Coronary artery (tissue), 2 donors: ENCODE data around the gene SP6.
A peak's percentile ranks its signal among the peaks of the same experiment; 100 is the strongest.

ENCODE experiments used
- DNase-seq: peaks from one replicate; pipeline ENCODE4 v3.0.0-alpha.2; 2017; ENCODE audit warnings: low spot score
- H3K27ac ChIP-seq, 2 donors: fragments of 200-600 bp; sonication (generic); one replicate each; pipeline ENCODE4 v1.5.1; 2016 to 2019
- H3K4me3 ChIP-seq: fragments of 200-600 bp; sonication (generic); 2 replicates; pipeline ENCODE4 v1.5.1; 2016; ENCODE audit warnings: mild to moderate bottlenecking, moderate library complexity
- CTCF ChIP-seq: fragments of 200-600 bp; sonication (generic); IDR thresholded peaks from one replicate; pipeline ENCODE4 v1.5.1; 2019; ENCODE audit warnings: antibody characterized with exemption

SP6 gene

DNA sequence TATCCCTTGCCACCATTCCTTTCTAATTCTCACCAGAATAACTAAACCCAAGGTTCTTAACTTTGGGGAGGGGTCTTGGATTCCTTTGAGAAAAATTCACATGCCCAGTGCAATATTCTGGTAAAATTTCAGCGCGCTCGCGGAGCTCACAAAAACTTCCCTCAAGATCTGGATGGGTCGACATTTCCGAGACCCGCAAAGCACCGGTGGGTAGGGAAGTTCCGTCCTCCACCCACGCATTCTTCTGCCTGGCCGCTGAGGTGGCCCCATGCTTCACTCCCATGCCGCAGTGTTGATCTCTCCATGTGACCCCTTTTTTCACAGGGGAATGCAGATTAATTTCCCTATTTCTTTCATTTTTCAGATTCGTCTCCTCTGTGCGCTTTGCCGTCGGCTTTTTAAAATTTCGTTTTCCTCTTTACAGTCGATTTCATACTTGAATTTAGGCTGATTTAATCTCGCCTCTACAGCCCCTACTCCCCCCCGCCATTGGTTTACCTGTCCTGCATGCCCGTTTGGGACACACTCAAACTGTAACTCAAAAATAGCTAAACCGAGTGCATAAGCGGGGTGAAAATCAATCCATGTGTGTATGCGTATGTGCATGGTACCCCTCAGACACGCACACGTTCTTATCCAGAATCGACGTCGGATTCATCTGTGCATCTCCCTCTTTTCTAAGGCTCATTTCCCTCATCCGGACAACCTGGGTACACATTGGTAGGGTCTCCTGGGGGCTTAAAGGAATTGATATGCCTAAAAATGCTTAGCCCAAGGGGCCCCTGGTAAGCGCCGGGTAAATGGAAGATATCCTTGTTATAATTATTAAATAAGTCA, 1.4 kb upstream of the SP6 start:
- Histone ChIP-seq H3K4me3 (no peak overlapping the region), H3K27ac (no peak overlapping the region)
- no peak for DNase-seq
- TF ChIP-seq CTCF, result no peak

DNA sequence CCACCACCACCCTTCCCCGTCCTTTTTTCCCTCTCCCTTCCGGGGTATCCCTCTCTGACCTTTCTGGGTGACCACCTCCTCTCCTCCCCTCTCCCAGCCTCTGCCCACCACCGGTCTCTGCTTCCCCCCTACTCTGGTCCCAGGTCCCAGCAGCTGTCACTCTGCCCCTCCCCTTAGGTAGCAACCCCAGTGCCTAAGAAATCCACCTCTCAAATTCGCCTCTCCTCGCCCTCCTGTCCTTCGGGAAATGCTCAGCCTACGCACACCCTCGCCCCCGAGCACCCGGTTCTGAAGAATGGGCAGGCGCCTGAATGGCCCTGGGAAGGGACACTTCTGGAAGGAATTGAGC, 775 bp upstream of the SP6 start:
- TF ChIP-seq CTCF, result no peak
- H3K27ac ChIP-seq, result no peak overlapping the region
- H3K4me3 ChIP-seq, result no peak overlapping the region
- DNase-seq, result no peak

DNA sequence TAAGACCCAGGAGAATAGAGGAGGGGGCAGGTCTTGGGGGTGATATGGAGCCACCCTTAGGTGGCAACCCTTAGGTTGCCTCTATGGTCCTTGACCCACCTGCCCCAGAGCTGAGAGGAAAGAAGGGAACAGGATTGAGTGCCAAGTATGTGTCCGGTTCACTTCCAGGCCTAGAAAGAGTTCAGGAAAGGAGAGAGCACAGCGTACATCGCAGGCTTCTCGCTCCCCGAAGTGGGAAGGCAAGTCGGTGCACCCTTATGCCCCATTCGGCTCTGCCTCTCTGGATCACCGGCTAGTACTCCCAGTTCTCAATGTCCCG, 631 bp downstream of the SP6 start:
- TF ChIP-seq CTCF, result no peak
- Histone ChIP-seq H3K4me3 (peak overlapping the region; percentile 53), H3K27ac (no peak overlapping the region)
- DNase-seq, result no peak

GRCh38 chr17:47848198-47848513, 2.8 kb downstream of the SP6 start:
- H3K27ac ChIP-seq, result no peak overlapping the region
- no peak overlapping the region for H3K4me3 ChIP-seq
- TF ChIP-seq CTCF, result no peak
- no peak for DNase-seq

DNA sequence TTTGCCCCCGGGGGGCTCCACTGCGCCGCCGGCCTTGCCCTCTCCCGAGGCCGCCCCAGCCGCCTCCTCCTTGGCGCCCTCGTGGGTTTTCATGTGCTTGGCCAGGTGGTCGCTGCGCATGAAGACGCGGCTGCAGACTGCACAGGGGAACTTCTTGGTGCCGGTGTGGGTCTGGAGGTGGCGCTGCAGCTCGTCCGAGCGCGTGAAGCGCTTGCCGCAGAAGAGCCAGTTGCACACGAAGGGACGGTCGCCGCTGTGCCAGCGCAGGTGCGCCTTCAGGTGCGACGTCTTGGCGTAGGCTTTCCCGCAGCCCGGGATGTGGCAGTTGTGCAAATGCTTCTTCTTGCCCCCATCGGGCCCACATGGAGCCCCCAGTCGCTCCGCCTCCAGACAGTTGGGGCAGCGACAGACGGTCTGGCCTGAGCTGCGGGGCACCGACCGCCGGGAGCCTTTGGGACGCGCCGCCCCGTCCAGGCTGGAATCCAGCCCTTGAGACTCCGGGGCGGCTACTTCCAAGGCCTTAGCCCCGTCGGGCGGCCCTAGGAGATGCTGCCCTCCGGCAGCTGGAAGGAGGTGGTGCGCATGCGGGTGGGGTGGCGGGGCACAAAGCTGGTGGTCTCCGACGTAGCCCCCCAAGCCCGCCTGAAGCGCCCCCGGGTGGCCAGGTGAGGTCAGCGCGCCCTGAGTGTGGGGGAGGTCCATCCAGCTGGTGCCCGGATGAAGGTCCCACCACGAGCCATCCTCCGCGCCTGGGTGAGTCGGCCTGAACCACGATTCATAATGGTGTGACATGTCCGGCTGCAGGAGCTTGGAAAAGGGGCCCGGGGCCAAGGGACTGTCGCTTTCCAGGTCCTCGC, 3.4 kb downstream of the SP6 start:
- no peak for TF ChIP-seq CTCF
- DNase-seq, result no peak
- Histone ChIP-seq H3K27ac (no peak overlapping the region), H3K4me3 (peak overlapping the region; percentile 17)

DNA sequence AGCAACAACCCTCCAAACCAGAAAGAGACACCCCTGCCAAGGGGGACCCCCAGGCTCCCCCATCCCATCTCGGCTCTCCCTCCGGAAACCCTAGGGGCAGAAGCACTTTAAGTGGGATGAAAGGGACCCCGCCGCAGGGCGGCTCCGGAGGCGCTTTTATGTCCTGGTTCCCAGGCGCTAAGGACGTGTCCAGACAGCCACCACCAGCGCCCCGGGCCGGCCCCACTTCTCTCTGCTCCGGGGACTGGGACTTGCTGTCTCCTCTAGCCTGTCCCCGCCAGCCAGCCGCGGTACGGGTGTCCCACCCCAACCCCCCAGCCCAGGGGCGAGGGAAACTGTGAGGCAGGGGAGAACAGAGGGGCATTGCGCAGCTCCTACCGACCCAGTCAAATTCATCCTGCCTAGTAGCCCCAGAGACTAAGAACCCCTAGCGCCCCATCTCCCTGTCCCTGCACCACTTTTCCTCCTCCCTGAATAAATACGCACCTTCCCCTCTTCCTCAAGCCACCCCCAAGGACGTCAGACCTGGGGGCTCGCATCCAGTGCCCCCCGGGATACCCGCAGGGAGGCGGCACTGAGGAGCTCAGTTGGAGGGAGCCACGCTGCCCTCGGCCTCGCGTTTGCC, 4.1 kb downstream of the SP6 start:
- no peak overlapping the region for H3K4me3 ChIP-seq
- TF ChIP-seq CTCF, result no peak
- DNase-seq, result no peak
- H3K27ac ChIP-seq, result no peak overlapping the region
